ENCODE measurements around the gene KRR1. TPM values are rescaled to one million over a fixed set of nuclear protein-coding genes. Genes with fewer than 3 reads are reported as not detected.

Gene KRR1
- polyA plus RNA-seq, 1 of the 3 experiments (the other 2 are of a cell fraction), result 13.8 TPM

DNA sequence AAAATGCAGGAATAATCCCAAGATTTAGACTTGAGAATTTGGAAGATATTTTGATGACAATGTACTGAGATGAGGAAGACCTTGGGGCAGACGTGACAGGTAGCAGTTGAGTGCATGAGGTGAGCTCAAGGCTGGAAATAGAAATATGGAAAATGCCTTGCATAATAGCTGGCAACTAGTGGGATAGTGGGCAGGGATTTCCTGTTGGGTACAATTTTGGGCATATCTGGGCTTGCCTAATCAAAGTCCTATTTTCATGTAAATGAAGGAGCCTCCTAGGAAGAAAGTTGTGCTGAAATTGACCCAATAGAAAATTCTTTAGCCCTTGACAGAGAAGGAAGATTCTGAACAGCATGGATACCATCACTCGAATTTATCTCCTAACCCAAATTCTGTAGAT, 37.3 kb downstream of the KRR1 start:
- H3K9ac ChIP-seq, result no peak overlapping the region
- H3K79me2 ChIP-seq (ENCODE audit: insufficient read depth), result no peaks in the 10 kb centered on the region
- no peak overlapping the region for H3K4me2 ChIP-seq
- 0 out of 2 replicates have a peak overlapping the region, but pooled peaks have one; percentile 27 for H2AFZ ChIP-seq (ENCODE audit: low read depth)
- H3K9me2 ChIP-seq, result no peaks in the 10 kb centered on the region
- H4K20me1 ChIP-seq (ENCODE audit: insufficient read depth), result no peaks in the 10 kb centered on the region
- WGBS (ENCODE audit: low lambda C conversion rate), result 45% methylated on average over 2 of the region's 2 CpGs
- H3K4me1 ChIP-seq (ENCODE audit: control insufficient read depth in 1 of 2, insufficient read depth in 2 of 2, low read depth in 1 of 2, low read length in 1 of 2), result no peaks in the 10 kb centered on the region
- H3K9me3 ChIP-seq, result no peaks in the 10 kb centered on the region
- H3K36me3 ChIP-seq (replicated peaks in 1 of 2; ENCODE audit: control insufficient read depth in 1 of 2, insufficient read depth in 2 of 2, low read length in 1 of 2), result no peaks in the 10 kb centered on the region
- DNase-seq, result no peak
- no peak for TF ChIP-seq POLR2AphosphoS5 (IDR thresholded peaks at IDR 0.05; ENCODE audit: low read depth, low read length)
- TF ChIP-seq, protein P1, sequence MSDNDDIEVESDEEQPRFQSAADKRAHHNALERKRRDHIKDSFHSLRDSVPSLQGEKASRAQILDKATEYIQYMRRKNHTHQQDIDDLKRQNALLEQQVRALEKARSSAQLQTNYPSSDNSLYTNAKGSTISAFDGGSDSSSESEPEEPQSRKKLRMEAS (IDR thresholded peaks at IDR 0.05; ENCODE audit: low read depth), result no peak
- no peak for TF ChIP-seq RCOR1 (IDR thresholded peaks at IDR 0.05; ENCODE audit: low read length)
- TF ChIP-seq MEF2A (IDR thresholded peaks at IDR 0.05; ENCODE audit: borderline replicate concordance, low read depth), result no peak
- no peaks in the 10 kb centered on the region for H3K27me3 ChIP-seq (ENCODE audit: insufficient read depth)
- no peak overlapping the region for H3K27ac ChIP-seq (ENCODE audit: low read depth in 2 of 2, low read length in 1 of 2)
- ChIA-PET POLR2A (no interaction called here), CTCF (interaction anchor here (1.0 to 1.7 kb wide), 3 partner anchors 11 to 83 kb away, joined by 3 to 6 read pairs (median 3); no protein-coding TSS in a partner anchor)
- no peaks in the 10 kb centered on the region for H3F3A ChIP-seq (replicated peaks; ENCODE audit: insufficient read depth)
- H3K4me3 ChIP-seq (ENCODE audit: low read depth in 2 of 2, low read length in 1 of 2), result no peak overlapping the region

DNA sequence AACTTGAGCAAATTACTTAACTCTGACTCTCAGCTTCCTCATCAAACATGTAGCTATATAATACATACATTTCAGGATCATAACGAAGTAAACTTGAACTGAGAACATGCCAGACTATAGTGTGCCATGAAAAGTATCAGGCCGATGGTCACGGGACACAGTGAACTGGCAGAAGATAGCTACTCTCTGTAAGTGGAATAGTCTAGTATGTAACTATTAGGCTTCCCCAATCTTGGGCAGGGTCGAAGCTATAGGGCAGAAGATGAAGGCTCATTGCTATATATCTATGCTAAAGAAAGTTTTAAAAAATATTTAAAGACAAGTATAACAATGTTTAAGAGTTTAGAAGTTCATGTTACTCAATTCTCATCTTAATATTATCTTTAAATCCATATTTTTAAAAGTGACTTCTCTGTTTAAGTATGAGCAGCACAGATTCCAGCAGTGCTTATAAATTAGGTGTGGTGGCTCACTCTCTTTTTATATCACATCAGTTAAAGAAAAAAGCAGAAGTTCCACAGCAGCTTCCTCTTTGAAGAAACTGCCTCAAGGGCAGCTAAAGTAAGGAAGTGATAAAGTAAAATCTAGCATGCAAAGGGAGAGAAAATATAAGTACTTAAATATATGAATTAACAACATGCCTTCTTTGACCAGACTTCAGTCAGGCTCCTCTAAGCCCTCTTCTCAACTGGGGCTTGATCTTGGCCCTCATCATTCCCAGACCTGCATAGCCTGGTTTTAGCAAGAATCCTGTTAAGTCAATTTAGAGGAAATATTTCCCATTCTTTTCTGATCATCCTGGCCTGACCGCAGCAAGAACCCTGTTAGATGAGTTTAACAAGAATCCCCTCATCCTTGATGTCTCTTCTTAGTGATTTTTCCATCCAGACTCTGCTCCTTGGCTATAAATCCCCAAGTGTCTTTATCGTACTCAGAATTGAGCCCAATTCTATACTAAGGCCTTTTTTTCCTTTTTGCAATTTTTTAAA, 39.2 kb downstream of the KRR1 start:
- Histone ChIP-seq H3K4me2 (no peak overlapping the region), H3K36me3 (replicated peaks in 1 of 2; ENCODE audit: control insufficient read depth in 1 of 2, insufficient read depth in 2 of 2, low read length in 1 of 2) (no peaks in the 10 kb centered on the region), H3K4me3 (ENCODE audit: low read depth in 2 of 2, low read length in 1 of 2) (no peak overlapping the region), H3K4me1 (ENCODE audit: control insufficient read depth in 1 of 2, insufficient read depth in 2 of 2, low read depth in 1 of 2, low read length in 1 of 2) (no peaks in the 10 kb centered on the region), H4K20me1 (ENCODE audit: insufficient read depth) (no peaks in the 10 kb centered on the region), H3K79me2 (ENCODE audit: insufficient read depth) (no peaks in the 10 kb centered on the region), H3K9me2 (no peaks in the 10 kb centered on the region), H3K9me3 (no peaks in the 10 kb centered on the region), H3F3A (replicated peaks; ENCODE audit: insufficient read depth) (no peaks in the 10 kb centered on the region), H3K9ac (no peak overlapping the region), H3K27me3 (ENCODE audit: insufficient read depth) (no peaks in the 10 kb centered on the region), H2AFZ (ENCODE audit: low read depth) (peak overlapping the region; percentile 68), H3K27ac (ENCODE audit: low read depth in 2 of 2, low read length in 1 of 2) (no peak overlapping the region)
- TF ChIP-seq SIN3A (IDR thresholded peaks at IDR 0.05; ENCODE audit: borderline replicate concordance, low read depth, low read length) (no peak), RFX5 (IDR thresholded peaks at IDR 0.05; ENCODE audit: low read length) (no peak), RXRA (IDR thresholded peaks at IDR 0.05; ENCODE audit: borderline replicate concordance, low read depth) (no peak), TEAD4 (IDR thresholded peaks at IDR 0.05; ENCODE audit: borderline replicate concordance, insufficient read depth) (no peak), RCOR1 (IDR thresholded peaks at IDR 0.05; ENCODE audit: low read length) (no peak)
- WGBS (ENCODE audit: low lambda C conversion rate), result 63% methylated on average over 6 of the region's 6 CpGs
- DNase-seq, result no peak
- ChIA-PET CTCF (interaction anchor here (1.7 kb wide), 1 partner anchor 13 kb away, joined by 5 read pairs; no protein-coding TSS in a partner anchor), POLR2A (no interaction called here)

DNA sequence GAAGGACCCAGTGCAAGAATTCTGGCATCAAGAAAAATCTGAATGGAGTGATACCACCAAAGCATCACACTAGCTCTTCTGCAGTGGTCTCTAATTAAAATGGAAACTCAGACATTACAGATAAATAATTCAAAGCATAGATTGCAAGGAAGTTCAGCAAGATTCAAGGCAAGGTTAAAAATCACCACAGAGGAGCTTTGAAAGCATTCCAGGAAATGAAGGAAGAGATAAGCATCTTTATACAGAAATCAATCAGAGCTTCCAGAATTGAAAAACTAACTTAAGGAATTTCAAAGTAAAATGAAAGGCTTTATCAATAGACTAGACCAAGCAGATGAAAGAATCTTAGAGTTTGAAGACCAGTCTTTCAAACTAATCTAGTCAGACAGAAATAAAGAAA, 51.2 kb downstream of the KRR1 start:
- no peak overlapping the region for H3K9ac ChIP-seq

More for the DNA sequence above, 51.2 kb downstream of the KRR1 start:
- ChIA-PET CTCF (interaction anchor here (0.9 to 1.1 kb wide), 2 partner anchors 25 to 26 kb away, joined by 3 read pairs; no protein-coding TSS in a partner anchor), POLR2A (no interaction called here)
- Histone ChIP-seq H3K27ac (ENCODE audit: low read depth in 2 of 2, low read length in 1 of 2) (no peak overlapping the region), H3K4me1 (ENCODE audit: control insufficient read depth in 1 of 2, insufficient read depth in 2 of 2, low read depth in 1 of 2, low read length in 1 of 2) (peaks cover 0 to 7% of the 10 kb centered on the region in 2 experiments; a peak in 2 of 4 replicates), H3K27me3 (ENCODE audit: insufficient read depth) (no peaks in the 10 kb centered on the region), H2AFZ (ENCODE audit: low read depth) (no peak overlapping the region), H3K4me3 (ENCODE audit: low read depth in 2 of 2, low read length in 1 of 2) (no peak overlapping the region), H4K20me1 (ENCODE audit: insufficient read depth) (no peaks in the 10 kb centered on the region), H3F3A (replicated peaks; ENCODE audit: insufficient read depth) (no peaks in the 10 kb centered on the region), H3K9me3 (peaks cover 22% of the 10 kb centered on the region), H3K79me2 (ENCODE audit: insufficient read depth) (no peaks in the 10 kb centered on the region), H3K36me3 (replicated peaks in 1 of 2; ENCODE audit: control insufficient read depth in 1 of 2, insufficient read depth in 2 of 2, low read length in 1 of 2) (no peaks in the 10 kb centered on the region), H3K9me2 (no peaks in the 10 kb centered on the region), H3K4me2 (no peak overlapping the region)
- DNase-seq, result no peak
- no peak for TF ChIP-seq RFX5 (IDR thresholded peaks at IDR 0.05; ENCODE audit: low read length)

Data from SK-N-SH (cell line).